Measurements from ENCODE around the gene GALNT2. TPM values are rescaled to one million over a fixed set of nuclear protein-coding genes. Genes with fewer than 3 reads are reported as not detected.
A peak's percentile ranks its signal among the peaks of the same experiment; 100 is the strongest.

Gene GALNT2
- total RNA-seq, 1 experiment from 2014 or later: 152 TPM

GRCh38 chr1:230222678-230223077 is 155.6 kb downstream of the GALNT2 start:
- no peaks in the 10 kb centered on the region for H3K9me3 ChIP-seq (ENCODE audit: control insufficient read depth, insufficient read depth, low read depth, low read length)
- no peak overlapping the region for H3K4me3 ChIP-seq (ENCODE audit: low read depth in 2 of 2, low read length in 2 of 2)
- no peak for ATAC-seq
- DNase-seq (ENCODE audit: low read depth, low spot score): no peak
- intact Hi-C loops (cut with micrococcal nuclease; ENCODE audit: unreplicated experiment): no loop called here
- H3K27me3 ChIP-seq (ENCODE audit: control insufficient read depth, insufficient read depth, low read length): no peaks in the 10 kb centered on the region
- in situ Hi-C loops (cut with HindIII; ENCODE audit: low pct_unique_long_range_greater_than_20kb, low sequenced_read_pairs): no loop called here
- POLR2A ChIA-PET: no interaction called here
- no peaks in the 10 kb centered on the region for H3K4me1 ChIP-seq (ENCODE audit: control insufficient read depth, insufficient read depth, low read length)
- no peak for TF ChIP-seq POLR2AphosphoS5 (IDR thresholded peaks at IDR 0.05; ENCODE audit: low read depth, low read length)
- peak; percentile 3; the same call in 1 of the 2 replicates for TF ChIP-seq CTCF (IDR thresholded peaks at IDR 0.05)
- TF ChIP-seq SIN3A (IDR thresholded peaks at IDR 0.05; ENCODE audit: borderline replicate concordance, insufficient read depth, low read depth, low read length): no peak
- TF ChIP-seq TCF7L2 (IDR thresholded peaks at IDR 0.05; ENCODE audit: low read depth, low read length): no peak
- no TSS peak for BruUV-seq (replicated peaks)
- CTCF ChIA-PET: no interaction called here
- no peaks in the 10 kb centered on the region; the same call in 1 of the 2 replicates for H3K36me3 ChIP-seq (ENCODE audit: control insufficient read depth, insufficient read depth, low read length)
- no peak overlapping the region for H3K27ac ChIP-seq (ENCODE audit: low read length)

GRCh38 chr1:230224101-230224960 is 157.3 kb downstream of the GALNT2 start:
- intact Hi-C loops (cut with micrococcal nuclease; ENCODE audit: unreplicated experiment): no loop called here
- Histone ChIP-seq H3K27ac (ENCODE audit: low read length) (no peak overlapping the region), H3K4me3 (ENCODE audit: low read depth in 2 of 2, low read length in 2 of 2) (no peak overlapping the region), H3K9me3 (ENCODE audit: control insufficient read depth, insufficient read depth, low read depth, low read length) (no peaks in the 10 kb centered on the region), H3K27me3 (ENCODE audit: control insufficient read depth, insufficient read depth, low read length) (no peaks in the 10 kb centered on the region), H3K4me1 (ENCODE audit: control insufficient read depth, insufficient read depth, low read length) (no peaks in the 10 kb centered on the region), H3K36me3 (ENCODE audit: control insufficient read depth, insufficient read depth, low read length) (no peaks in the 10 kb centered on the region)
- DNase-seq (ENCODE audit: low read depth, low spot score) (no peak), ATAC-seq (no peak)
- TF ChIP-seq SIN3A (IDR thresholded peaks at IDR 0.05; ENCODE audit: borderline replicate concordance, insufficient read depth, low read depth, low read length) (no peak), TCF7L2 (IDR thresholded peaks at IDR 0.05; ENCODE audit: low read depth, low read length) (no peak), REST (IDR thresholded peaks at IDR 0.05; ENCODE audit: insufficient read depth in 1 of 2, low read depth in 2 of 2, low read length in 1 of 2) (no peak), POLR2AphosphoS5 (IDR thresholded peaks at IDR 0.05; ENCODE audit: low read depth, low read length) (no peak), CTCF (IDR thresholded peaks at IDR 0.05) (no peak)
- no TSS peak for BruUV-seq (replicated peaks)
- CTCF ChIA-PET: no interaction called here
- POLR2A ChIA-PET: no interaction called here
- in situ Hi-C loops (cut with HindIII; ENCODE audit: low pct_unique_long_range_greater_than_20kb, low sequenced_read_pairs): no loop called here
